Fibroblast of lung (primary cell): ENCODE data around the gene MIXL1. TPM values are rescaled to one million over a fixed set of nuclear protein-coding genes. Genes with fewer than 3 reads are reported as not detected.
"Not testable (repeated sequence)": the region's sequence is repeated elsewhere in the genome, so short reads cannot be mapped to it uniquely, and the experiment has no call there.

ENCODE experiments used
- DNase-seq, 2 donors: peaks; one replicate each; pipeline versions ENCODE4 v3.0.0 to v3.0.0-alpha.2; 2010; ENCODE audit warnings: low read depth in 2 of 2
- H2AFZ ChIP-seq: 2 replicates; pipeline ENCODE4 v1.5.1; 2012; ENCODE audit warnings: low read length, control low read depth, inconsistent platforms
- H3K27ac ChIP-seq: 2 replicates; pipeline ENCODE4 v1.5.1; 2011; ENCODE audit warnings: low read length, control low read depth; ENCODE audit not compliant: insufficient read depth
- H3K27me3 ChIP-seq: 2 replicates; pipeline ENCODE4 v1.5.1; 2011; ENCODE audit warnings: mild to moderate bottlenecking, low read length; ENCODE audit not compliant: control insufficient read depth, insufficient read depth
- H3K36me3 ChIP-seq: 2 replicates; pipeline ENCODE4 v1.5.1; 2011; ENCODE audit warnings: low read length; ENCODE audit not compliant: control insufficient read depth, insufficient read depth
- H3K4me1 ChIP-seq: 2 replicates; pipeline ENCODE4 v1.5.1; 2011; ENCODE audit warnings: low read length; ENCODE audit not compliant: control insufficient read depth, insufficient read depth; ENCODE audit errors: extremely low read depth
- H3K4me2 ChIP-seq: 2 replicates; pipeline ENCODE4 v1.5.1; 2011; ENCODE audit warnings: low read length, control low read depth; ENCODE audit not compliant: insufficient read depth; ENCODE audit errors: extremely low read depth
- H3K4me3 ChIP-seq, 4 experiments: fragments of 200-600 bp in 1 of 4; sonication (generic) in 1 of 4; replicated peaks in 1 of 4; 2 replicates each; pipeline ENCODE4 v1.5.1; 2011 to 2016; ENCODE audit warnings: low read length in 4 of 4, low read depth in 3 of 4, mild to moderate bottlenecking in 3 of 4, control low read depth in 2 of 4, inconsistent platforms in 1 of 4, mixed read lengths in 1 of 4; ENCODE audit not compliant: insufficient read depth in 1 of 4; ENCODE audit errors: control extremely low read depth in 1 of 4
- H3K79me2 ChIP-seq: 2 replicates; pipeline ENCODE4 v1.5.1; 2012; ENCODE audit warnings: mild to moderate bottlenecking, low read length, inconsistent platforms; ENCODE audit not compliant: control insufficient read depth, insufficient read depth
- H3K9ac ChIP-seq: 2 replicates; pipeline ENCODE4 v1.5.1; 2011; ENCODE audit warnings: mild to moderate bottlenecking, low read length, control low read depth; ENCODE audit not compliant: insufficient read depth
- H3K9me3 ChIP-seq: 2 replicates; pipeline ENCODE4 v1.5.1; 2012; ENCODE audit warnings: low read depth, low read length; ENCODE audit not compliant: control insufficient read depth, insufficient read depth
- H4K20me1 ChIP-seq: 2 replicates; pipeline ENCODE4 v1.5.1; 2011; ENCODE audit warnings: low read length; ENCODE audit not compliant: control insufficient read depth, insufficient read depth; ENCODE audit errors: extremely low read depth
- CTCF ChIP-seq, 2 donors: IDR thresholded peaks in 1 of 2; conservative IDR thresholded peaks in 1 of 2; 1 replicate in 1 of 2; 2 replicates in 1 of 2; pipeline ENCODE4 v1.5.1; 2011 to 2012; ENCODE audit warnings: low read length in 2 of 2, control low read depth in 1 of 2, inconsistent platforms in 1 of 2, low read depth in 1 of 2, mild to moderate bottlenecking in 1 of 2
- EZH2 ChIP-seq: IDR thresholded peaks from 2 replicates; pipeline ENCODE4 v1.5.1; 2012; ENCODE audit warnings: low read length, control low read depth, mild to moderate bottlenecking; ENCODE audit errors: missing control alignments
- polyA plus RNA-seq, 2 donors: library from polyadenylated mRNA; depleted of rRNA in 1 of 2; stranded (reverse) in 1 of 2; unstranded in 1 of 2; fragments of >200 nt; gene quantifications; 2 replicates each; pipeline ENCODE4 v1.2.1, GENCODE V29; 2011 to 2012; ENCODE audit warnings: missing spikeins in 1 of 2
- total RNA-seq: library from RNA; depleted of rRNA; stranded (reverse); fragments of >200 nt; gene quantifications from 2 replicates; pipeline ENCODE4 v1.2.1, GENCODE V29; 2014

The MIXL1 gene
- total and polyA plus RNA-seq, 2 donors (not counting 1 experiment from before 2014, with no cell fraction given), result 0.07 TPM; not detected in 1

GRCh38 chr1:226201029-226201593, 22.4 kb upstream of the MIXL1 start:
- TF ChIP-seq CTCF (conservative IDR thresholded peaks at IDR 0.05 in 1 of 2, IDR thresholded peaks at IDR 0.05 in 1 of 2; ENCODE audit: low read depth in 1 of 2, low read length in 2 of 2), result peak; percentile 41 to 51
- no peak for TF ChIP-seq EZH2
- no peaks in the 10 kb centered on the region for H3K36me3 ChIP-seq
- no peak overlapping the region for H2AFZ ChIP-seq
- H3K9ac ChIP-seq, result no peak overlapping the region
- H3K4me3 ChIP-seq, result no peak overlapping the region
- no peaks in the 10 kb centered on the region for H3K9me3 ChIP-seq
- H3K4me1 ChIP-seq, result no peaks in the 10 kb centered on the region
- no peak overlapping the region for H3K27ac ChIP-seq
- no peaks in the 10 kb centered on the region for H4K20me1 ChIP-seq
- H3K79me2 ChIP-seq, result no peaks in the 10 kb centered on the region
- H3K27me3 ChIP-seq, result no peaks in the 10 kb centered on the region
- DNase-seq, result peak in 1 of 2 donors; percentile 28
- H3K4me2 ChIP-seq, result no peak overlapping the region

- H3K27me3 ChIP-seq, result no peaks in the 10 kb centered on the region
- no peaks in the 10 kb centered on the region for H3K36me3 ChIP-seq
- TF ChIP-seq CTCF (conservative IDR thresholded peaks at IDR 0.05 in 1 of 2, IDR thresholded peaks at IDR 0.05 in 1 of 2; ENCODE audit: low read depth in 1 of 2, low read length in 2 of 2) (no peak), EZH2 (no peak)
- no peaks in the 10 kb centered on the region for H3K9me3 ChIP-seq
- DNase-seq, result no peak
- no peak overlapping the region for H2AFZ ChIP-seq
- H3K4me1 ChIP-seq, result no peaks in the 10 kb centered on the region
- no peak overlapping the region for H3K27ac ChIP-seq
- no peaks in the 10 kb centered on the region for H4K20me1 ChIP-seq
- no peaks in the 10 kb centered on the region for H3K79me2 ChIP-seq
- no peak overlapping the region for H3K9ac ChIP-seq
- H3K4me2 ChIP-seq, result no peak overlapping the region
- no peak overlapping the region for H3K4me3 ChIP-seq
Observed at GRCh38 chr1:226202246-226202645, 21.2 kb upstream of the MIXL1 start.

- not testable (repeated sequence) for H2AFZ ChIP-seq, H4K20me1 ChIP-seq, H3K4me2 ChIP-seq, H3K9ac ChIP-seq, H3K27me3 ChIP-seq, H3K79me2 ChIP-seq, H3K27ac ChIP-seq, H3K4me3 ChIP-seq, H3K9me3 ChIP-seq, DNase-seq, H3K36me3 ChIP-seq, H3K4me1 ChIP-seq
Observed at GRCh38 chr1:226202666-226203065, 20.8 kb upstream of the MIXL1 start.
